HEK293 (cell line): Measurements from ENCODE around the gene TRAF3.

ENCODE experiments used
- CTCF ChIA-PET: fragments of 350-600 bp; formaldehyde crosslinking; extraction: SDS; loops from one replicate; lab custom pipeline; 2021; ENCODE audit warnings: antibody characterized with exemption; lab: Yijun Ruan, JAX
- POLR2A ChIA-PET: fragments of 300-600 bp; formaldehyde crosslinking; extraction: SDS; loops from one replicate; lab custom pipeline; 2020; ENCODE audit warnings: antibody characterized with exemption, inconsistent platforms; lab: Yijun Ruan, JAX
- H3K27ac ChIP-seq: fragments of 200-500 bp; sonication (Bioruptor generic); 2 replicates; pipeline ENCODE4 v1.5.1; 2014; ENCODE audit warnings: low read depth, low read length, control low read depth, inconsistent platforms; ENCODE audit errors: extremely low read depth
- H3K36me3 ChIP-seq, 2 experiments: fragments of 200-500 bp in 1 of 2; sonication (Bioruptor generic) in 1 of 2; 1 replicate in 1 of 2; 2 replicates in 1 of 2; pipeline ENCODE4 v1.5.1; 2014 to 2017; ENCODE audit warnings: inconsistent platforms in 2 of 2, low read length in 2 of 2; ENCODE audit not compliant: control insufficient read depth in 2 of 2, insufficient read depth in 1 of 2
- H3K4me1 ChIP-seq: fragments of 200-500 bp; sonication (Bioruptor generic); 2 replicates; pipeline ENCODE4 v1.5.1; 2014; ENCODE audit warnings: mild to moderate bottlenecking, low read length, inconsistent platforms; ENCODE audit not compliant: control insufficient read depth, insufficient read depth
- H3K4me3 ChIP-seq: 2 replicates; pipeline ENCODE4 v1.5.1; 2011; ENCODE audit warnings: low read depth, mild to moderate bottlenecking, control low read depth, low read length, moderate library complexity
- H3K9me3 ChIP-seq: fragments of 200-500 bp; sonication (Bioruptor generic); 2 replicates; pipeline ENCODE4 v1.5.1; 2014; ENCODE audit warnings: low read depth, low read length, inconsistent platforms; ENCODE audit not compliant: control insufficient read depth, insufficient read depth
- KLF1 ChIP-seq: fragments of 450-650 bp; formaldehyde crosslinking; IDR thresholded peaks from 2 replicates; pipeline ENCODE4 v1.5.1; 2016; ENCODE audit warnings: missing biosample characterization, missing genetic modification characterization
- REST ChIP-seq: fragments of 450-650 bp; formaldehyde crosslinking; IDR thresholded peaks from 2 replicates; pipeline ENCODE4 v1.5.1; 2016; ENCODE audit warnings: missing biosample characterization, missing genetic modification characterization
- SETDB1 ChIP-seq: IDR thresholded peaks from one replicate; pipeline ENCODE4 v1.6.1; 2017; ENCODE audit warnings: mild to moderate bottlenecking, low read length, moderate library complexity, mixed read lengths; ENCODE audit not compliant: insufficient read length
- SP2 ChIP-seq: fragments of 450-650 bp; formaldehyde crosslinking; IDR thresholded peaks from 2 replicates; pipeline ENCODE4 v1.5.1; 2016; ENCODE audit warnings: missing biosample characterization, missing genetic modification characterization
- WT1 ChIP-seq: fragments of 450-650 bp; formaldehyde crosslinking; IDR thresholded peaks from 2 replicates; pipeline ENCODE4 v1.5.1; 2016; ENCODE audit warnings: missing biosample characterization, missing genetic modification characterization
- ZNF510 ChIP-seq: fragments of 450-650 bp; formaldehyde crosslinking; IDR thresholded peaks from 2 replicates; pipeline ENCODE4 v1.5.1; 2018; ENCODE audit warnings: mild to moderate bottlenecking, missing genetic modification characterization, missing biosample characterization; ENCODE audit not compliant: insufficient replicate concordance
- ZNF521 ChIP-seq: fragments of 450-650 bp; formaldehyde crosslinking; IDR thresholded peaks from 2 replicates; pipeline ENCODE4 v1.5.1; 2017; ENCODE audit warnings: missing biosample characterization, mild to moderate bottlenecking, missing genetic modification characterization
- ZNF596 ChIP-seq: fragments of 450-650 bp; IDR thresholded peaks from 2 replicates; pipeline ENCODE4 v1.5.0; 2018; ENCODE audit warnings: missing biosample characterization, mild to moderate bottlenecking, missing genetic modification characterization, moderate library complexity
- ZNF621 ChIP-seq: fragments of 450-650 bp; formaldehyde crosslinking; IDR thresholded peaks from 2 replicates; pipeline ENCODE4 v1.5.1; 2017; ENCODE audit warnings: missing biosample characterization, missing genetic modification characterization
- TF ChIP-seq, protein P1 (sequence below): fragments of 450-650 bp; formaldehyde crosslinking; IDR thresholded peaks from 2 replicates; pipeline ENCODE4 v1.5.1; 2016; ENCODE audit warnings: missing biosample characterization, missing genetic modification characterization
- TF ChIP-seq, protein P2 (sequence below): fragments of 450-650 bp; formaldehyde crosslinking; IDR thresholded peaks from 2 replicates; pipeline ENCODE4 v1.5.1; 2016; ENCODE audit warnings: missing biosample characterization, missing genetic modification characterization
- TF ChIP-seq, protein P3 (sequence below): fragments of 450-650 bp; formaldehyde crosslinking; conservative IDR thresholded peaks from 2 replicates; pipeline ENCODE4 v1.5.1; 2016; ENCODE audit warnings: low read depth, missing biosample characterization, missing genetic modification characterization
- TF ChIP-seq, protein P4 (sequence below): fragments of 450-650 bp; formaldehyde crosslinking; IDR thresholded peaks from 2 replicates; pipeline ENCODE4 v1.5.1; 2017; ENCODE audit warnings: missing biosample characterization, mild to moderate bottlenecking, missing genetic modification characterization, moderate library complexity
- TF ChIP-seq, protein P5 (sequence below): fragments of 450-650 bp; formaldehyde crosslinking; IDR thresholded peaks from 2 replicates; pipeline ENCODE4; 2016; ENCODE audit warnings: missing biosample characterization, missing genetic modification characterization

The TRAF3 gene

GRCh38 chr14:102878970-102879460 lies 101.8 kb downstream of the TRAF3 start:
- CTCF ChIA-PET = no interaction called here
- no peaks in the 10 kb centered on the region for H3K9me3 ChIP-seq
- no peak for TF ChIP-seq ZNF521 (tag by site-specific recombination)
- TF ChIP-seq KLF1 (tag by site-specific recombination) = peak; percentile 94
- TF ChIP-seq, protein P1, sequence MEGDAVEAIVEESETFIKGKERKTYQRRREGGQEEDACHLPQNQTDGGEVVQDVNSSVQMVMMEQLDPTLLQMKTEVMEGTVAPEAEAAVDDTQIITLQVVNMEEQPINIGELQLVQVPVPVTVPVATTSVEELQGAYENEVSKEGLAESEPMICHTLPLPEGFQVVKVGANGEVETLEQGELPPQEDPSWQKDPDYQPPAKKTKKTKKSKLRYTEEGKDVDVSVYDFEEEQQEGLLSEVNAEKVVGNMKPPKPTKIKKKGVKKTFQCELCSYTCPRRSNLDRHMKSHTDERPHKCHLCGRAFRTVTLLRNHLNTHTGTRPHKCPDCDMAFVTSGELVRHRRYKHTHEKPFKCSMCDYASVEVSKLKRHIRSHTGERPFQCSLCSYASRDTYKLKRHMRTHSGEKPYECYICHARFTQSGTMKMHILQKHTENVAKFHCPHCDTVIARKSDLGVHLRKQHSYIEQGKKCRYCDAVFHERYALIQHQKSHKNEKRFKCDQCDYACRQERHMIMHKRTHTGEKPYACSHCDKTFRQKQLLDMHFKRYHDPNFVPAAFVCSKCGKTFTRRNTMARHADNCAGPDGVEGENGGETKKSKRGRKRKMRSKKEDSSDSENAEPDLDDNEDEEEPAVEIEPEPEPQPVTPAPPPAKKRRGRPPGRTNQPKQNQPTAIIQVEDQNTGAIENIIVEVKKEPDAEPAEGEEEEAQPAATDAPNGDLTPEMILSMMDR = peak; percentile 32; the same call in 1 of the 2 replicates
- peaks cover 21 to 51% of the 10 kb centered on the region in 2 experiments; a peak in 2 of 3 replicates for H3K36me3 ChIP-seq
- H3K4me1 ChIP-seq = no peaks in the 10 kb centered on the region
- no peak overlapping the region for H3K27ac ChIP-seq
- POLR2A ChIA-PET = no interaction called here
- no peak overlapping the region for H3K4me3 ChIP-seq

- CTCF ChIA-PET = interaction anchor here (1.4 kb wide), 1 partner anchor 13 kb away, joined by 3 read pairs; no protein-coding TSS in a partner anchor
- no peak overlapping the region for H3K4me3 ChIP-seq
- H3K27ac ChIP-seq = no peak overlapping the region
- H3K36me3 ChIP-seq = peaks cover 15 to 56% of the 10 kb centered on the region in 2 experiments; a peak in 2 of 3 replicates
- POLR2A ChIA-PET = no interaction called here
- TF ChIP-seq SP2 (tag by site-specific recombination) (no peak), ZNF621 (tag by site-specific recombination) (no peak), SETDB1 (no peak), ZNF596 (tag by site-specific recombination) (no peak), WT1 (tag by site-specific recombination) (no peak), REST (no peak), ZNF510 (no peak)
- TF ChIP-seq, protein P2, sequence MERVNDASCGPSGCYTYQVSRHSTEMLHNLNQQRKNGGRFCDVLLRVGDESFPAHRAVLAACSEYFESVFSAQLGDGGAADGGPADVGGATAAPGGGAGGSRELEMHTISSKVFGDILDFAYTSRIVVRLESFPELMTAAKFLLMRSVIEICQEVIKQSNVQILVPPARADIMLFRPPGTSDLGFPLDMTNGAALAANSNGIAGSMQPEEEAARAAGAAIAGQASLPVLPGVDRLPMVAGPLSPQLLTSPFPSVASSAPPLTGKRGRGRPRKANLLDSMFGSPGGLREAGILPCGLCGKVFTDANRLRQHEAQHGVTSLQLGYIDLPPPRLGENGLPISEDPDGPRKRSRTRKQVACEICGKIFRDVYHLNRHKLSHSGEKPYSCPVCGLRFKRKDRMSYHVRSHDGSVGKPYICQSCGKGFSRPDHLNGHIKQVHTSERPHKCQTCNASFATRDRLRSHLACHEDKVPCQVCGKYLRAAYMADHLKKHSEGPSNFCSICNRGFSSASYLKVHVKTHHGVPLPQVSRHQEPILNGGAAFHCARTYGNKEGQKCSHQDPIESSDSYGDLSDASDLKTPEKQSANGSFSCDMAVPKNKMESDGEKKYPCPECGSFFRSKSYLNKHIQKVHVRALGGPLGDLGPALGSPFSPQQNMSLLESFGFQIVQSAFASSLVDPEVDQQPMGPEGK (tag by site-specific recombination) = no peak
- TF ChIP-seq, protein P3, sequence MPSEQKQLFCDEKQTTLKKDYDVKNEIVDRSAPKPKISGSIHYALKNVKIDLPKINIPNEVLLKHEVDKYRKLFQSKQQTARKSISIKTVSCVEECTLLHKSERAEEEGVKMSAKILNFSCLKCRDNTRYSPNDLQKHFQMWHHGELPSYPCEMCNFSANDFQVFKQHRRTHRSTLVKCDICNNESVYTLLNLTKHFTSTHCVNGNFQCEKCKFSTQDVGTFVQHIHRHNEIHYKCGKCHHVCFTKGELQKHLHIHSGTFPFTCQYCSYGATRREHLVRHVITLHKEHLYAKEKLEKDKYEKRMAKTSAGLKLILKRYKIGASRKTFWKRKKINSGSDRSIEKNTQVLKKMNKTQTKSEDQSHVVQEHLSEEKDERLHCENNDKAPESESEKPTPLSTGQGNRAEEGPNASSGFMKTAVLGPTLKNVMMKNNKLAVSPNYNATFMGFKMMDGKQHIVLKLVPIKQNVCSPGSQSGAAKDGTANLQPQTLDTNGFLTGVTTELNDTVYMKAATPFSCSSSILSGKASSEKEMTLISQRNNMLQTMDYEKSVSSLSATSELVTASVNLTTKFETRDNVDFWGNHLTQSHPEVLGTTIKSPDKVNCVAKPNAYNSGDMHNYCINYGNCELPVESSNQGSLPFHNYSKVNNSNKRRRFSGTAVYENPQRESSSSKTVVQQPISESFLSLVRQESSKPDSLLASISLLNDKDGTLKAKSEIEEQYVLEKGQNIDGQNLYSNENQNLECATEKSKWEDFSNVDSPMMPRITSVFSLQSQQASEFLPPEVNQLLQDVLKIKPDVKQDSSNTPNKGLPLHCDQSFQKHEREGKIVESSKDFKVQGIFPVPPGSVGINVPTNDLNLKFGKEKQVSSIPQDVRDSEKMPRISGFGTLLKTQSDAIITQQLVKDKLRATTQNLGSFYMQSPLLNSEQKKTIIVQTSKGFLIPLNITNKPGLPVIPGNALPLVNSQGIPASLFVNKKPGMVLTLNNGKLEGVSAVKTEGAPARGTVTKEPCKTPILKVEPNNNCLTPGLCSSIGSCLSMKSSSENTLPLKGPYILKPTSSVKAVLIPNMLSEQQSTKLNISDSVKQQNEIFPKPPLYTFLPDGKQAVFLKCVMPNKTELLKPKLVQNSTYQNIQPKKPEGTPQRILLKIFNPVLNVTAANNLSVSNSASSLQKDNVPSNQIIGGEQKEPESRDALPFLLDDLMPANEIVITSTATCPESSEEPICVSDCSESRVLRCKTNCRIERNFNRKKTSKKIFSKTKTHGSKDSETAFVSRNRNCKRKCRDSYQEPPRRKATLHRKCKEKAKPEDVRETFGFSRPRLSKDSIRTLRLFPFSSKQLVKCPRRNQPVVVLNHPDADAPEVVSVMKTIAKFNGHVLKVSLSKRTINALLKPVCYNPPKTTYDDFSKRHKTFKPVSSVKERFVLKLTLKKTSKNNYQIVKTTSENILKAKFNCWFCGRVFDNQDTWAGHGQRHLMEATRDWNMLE (tag by site-specific recombination) = no peak
- TF ChIP-seq, protein P4, sequence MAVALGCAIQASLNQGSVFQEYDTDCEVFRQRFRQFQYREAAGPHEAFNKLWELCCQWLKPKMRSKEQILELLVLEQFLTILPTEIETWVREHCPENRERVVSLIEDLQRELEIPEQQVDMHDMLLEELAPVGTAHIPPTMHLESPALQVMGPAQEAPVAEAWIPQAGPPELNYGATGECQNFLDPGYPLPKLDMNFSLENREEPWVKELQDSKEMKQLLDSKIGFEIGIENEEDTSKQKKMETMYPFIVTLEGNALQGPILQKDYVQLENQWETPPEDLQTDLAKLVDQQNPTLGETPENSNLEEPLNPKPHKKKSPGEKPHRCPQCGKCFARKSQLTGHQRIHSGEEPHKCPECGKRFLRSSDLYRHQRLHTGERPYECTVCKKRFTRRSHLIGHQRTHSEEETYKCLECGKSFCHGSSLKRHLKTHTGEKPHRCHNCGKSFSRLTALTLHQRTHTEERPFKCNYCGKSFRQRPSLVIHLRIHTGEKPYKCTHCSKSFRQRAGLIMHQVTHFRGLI (tag by site-specific recombination) = no peak
- TF ChIP-seq, protein P5, sequence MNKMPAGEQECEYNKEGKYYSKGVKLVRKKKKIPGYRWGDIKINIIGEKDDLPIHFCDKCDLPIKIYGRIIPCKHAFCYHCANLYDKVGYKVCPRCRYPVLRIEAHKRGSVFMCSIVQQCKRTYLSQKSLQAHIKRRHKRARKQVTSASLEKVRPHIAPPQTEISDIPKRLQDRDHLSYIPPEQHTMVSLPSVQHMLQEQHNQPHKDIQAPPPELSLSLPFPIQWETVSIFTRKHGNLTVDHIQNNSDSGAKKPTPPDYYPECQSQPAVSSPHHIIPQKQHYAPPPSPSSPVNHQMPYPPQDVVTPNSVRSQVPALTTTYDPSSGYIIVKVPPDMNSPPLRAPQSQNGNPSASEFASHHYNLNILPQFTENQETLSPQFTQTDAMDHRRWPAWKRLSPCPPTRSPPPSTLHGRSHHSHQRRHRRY (tag by site-specific recombination) = no peak
- H3K4me1 ChIP-seq = no peaks in the 10 kb centered on the region
- H3K9me3 ChIP-seq = no peaks in the 10 kb centered on the region
Observed at GRCh38 chr14:102882226-102882906, 105.1 kb downstream of the TRAF3 start.
